ENCODE measurements around the gene TRIP13. TPM values are rescaled to one million over a fixed set of nuclear protein-coding genes. Genes with fewer than 3 reads are reported as not detected.

The TRIP13 gene
- total and polyA plus RNA-seq, 9 of the 15 experiments (the other 6 are each of a cell fraction or from before 2014, with no cell fraction given) = 24.1 to 116 (median 53.2) TPM

DNA sequence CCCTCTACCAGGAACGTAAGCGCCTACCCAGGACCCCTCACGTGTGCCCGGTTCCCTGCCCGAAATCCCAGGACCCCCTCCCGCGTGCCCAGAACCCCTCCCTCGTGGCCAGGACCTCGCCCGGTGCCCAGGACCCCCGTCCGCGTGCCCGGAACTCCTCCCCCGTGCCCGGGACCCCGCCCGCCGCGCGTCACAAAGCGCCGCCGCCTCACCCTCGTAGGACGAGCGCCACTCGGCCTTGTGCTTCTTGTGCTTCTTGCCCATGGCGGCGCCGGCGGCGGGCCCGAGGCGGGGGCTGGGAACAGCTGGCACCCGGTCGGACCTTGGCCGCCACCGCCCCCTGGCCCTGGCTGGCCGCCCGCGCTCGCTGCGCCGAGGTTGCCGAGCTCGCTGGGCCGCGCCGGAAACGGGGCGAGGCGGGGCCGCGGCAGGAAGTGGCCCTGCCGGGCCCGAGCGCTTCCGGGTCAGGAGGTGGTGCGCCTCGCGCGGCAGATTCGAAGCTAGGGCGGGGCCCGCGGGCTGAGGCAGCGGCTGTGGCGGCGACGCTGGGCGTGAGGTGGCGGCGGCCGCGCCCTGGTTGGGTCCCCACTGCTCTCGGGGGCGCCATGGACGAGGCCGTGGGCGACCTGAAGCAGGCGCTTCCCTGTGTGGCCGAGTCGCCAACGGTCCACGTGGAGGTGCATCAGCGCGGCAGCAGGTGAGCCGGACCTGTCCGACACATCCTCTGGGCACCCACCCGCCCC lies at the start of gene TRIP13, which contains the start of gene BRD9 (continued):
- TF ChIP-seq, protein P1, sequence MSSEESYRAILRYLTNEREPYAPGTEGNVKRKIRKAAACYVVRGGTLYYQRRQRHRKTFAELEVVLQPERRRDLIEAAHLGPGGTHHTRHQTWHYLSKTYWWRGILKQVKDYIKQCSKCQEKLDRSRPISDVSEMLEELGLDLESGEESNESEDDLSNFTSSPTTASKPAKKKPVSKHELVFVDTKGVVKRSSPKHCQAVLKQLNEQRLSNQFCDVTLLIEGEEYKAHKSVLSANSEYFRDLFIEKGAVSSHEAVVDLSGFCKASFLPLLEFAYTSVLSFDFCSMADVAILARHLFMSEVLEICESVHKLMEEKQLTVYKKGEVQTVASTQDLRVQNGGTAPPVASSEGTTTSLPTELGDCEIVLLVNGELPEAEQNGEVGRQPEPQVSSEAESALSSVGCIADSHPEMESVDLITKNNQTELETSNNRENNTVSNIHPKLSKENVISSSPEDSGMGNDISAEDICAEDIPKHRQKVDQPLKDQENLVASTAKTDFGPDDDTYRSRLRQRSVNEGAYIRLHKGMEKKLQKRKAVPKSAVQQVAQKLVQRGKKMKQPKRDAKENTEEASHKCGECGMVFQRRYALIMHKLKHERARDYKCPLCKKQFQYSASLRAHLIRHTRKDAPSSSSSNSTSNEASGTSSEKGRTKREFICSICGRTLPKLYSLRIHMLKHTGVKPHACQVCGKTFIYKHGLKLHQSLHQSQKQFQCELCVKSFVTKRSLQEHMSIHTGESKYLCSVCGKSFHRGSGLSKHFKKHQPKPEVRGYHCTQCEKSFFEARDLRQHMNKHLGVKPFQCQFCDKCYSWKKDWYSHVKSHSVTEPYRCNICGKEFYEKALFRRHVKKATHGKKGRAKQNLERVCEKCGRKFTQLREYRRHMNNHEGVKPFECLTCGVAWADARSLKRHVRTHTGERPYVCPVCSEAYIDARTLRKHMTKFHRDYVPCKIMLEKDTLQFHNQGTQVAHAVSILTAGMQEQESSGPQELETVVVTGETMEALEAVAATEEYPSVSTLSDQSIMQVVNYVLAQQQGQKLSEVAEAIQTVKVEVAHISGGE (CRISPR knock-in tag; IDR thresholded peaks at IDR 0.05) = peak in 2 of 3 experiments; percentile 24 to 84; a peak in 3 of 6 replicates
- TF ChIP-seq SNIP1 (IDR thresholded peaks at IDR 0.05; ENCODE audit: low read depth) (no peak), KLF6 (CRISPR knock-in tag; IDR thresholded peaks at IDR 0.05; ENCODE audit: borderline replicate concordance) (no peak), RUNX1 (IDR thresholded peaks at IDR 0.05; ENCODE audit: low read depth) (no peak), STAT5A (IDR thresholded peaks at IDR 0.05; ENCODE audit: borderline replicate concordance, low read length) (no peak), ZNF212 (CRISPR knock-in tag; IDR thresholded peaks at IDR 0.05) (0 out of 2 replicates have a peak, but pooled peaks have one; percentile 26), MTF1 (CRISPR knock-in tag; IDR thresholded peaks at IDR 0.05; ENCODE audit: borderline replicate concordance) (no peak), ASH1L (IDR thresholded peaks at IDR 0.05; ENCODE audit: borderline replicate concordance, low read depth, partially characterized antibody) (no peak), KDM4B (IDR thresholded peaks at IDR 0.05; ENCODE audit: borderline replicate concordance in 2 of 2, low read depth in 1 of 2) (peak in 1 of 2 experiments; percentile 90; a peak in 3 of 4 replicates), BRF1 (IDR thresholded peaks at IDR 0.05; ENCODE audit: borderline replicate concordance, extremely low read depth, insufficient read length) (no peak)
- TF ChIP-seq, protein P2, sequence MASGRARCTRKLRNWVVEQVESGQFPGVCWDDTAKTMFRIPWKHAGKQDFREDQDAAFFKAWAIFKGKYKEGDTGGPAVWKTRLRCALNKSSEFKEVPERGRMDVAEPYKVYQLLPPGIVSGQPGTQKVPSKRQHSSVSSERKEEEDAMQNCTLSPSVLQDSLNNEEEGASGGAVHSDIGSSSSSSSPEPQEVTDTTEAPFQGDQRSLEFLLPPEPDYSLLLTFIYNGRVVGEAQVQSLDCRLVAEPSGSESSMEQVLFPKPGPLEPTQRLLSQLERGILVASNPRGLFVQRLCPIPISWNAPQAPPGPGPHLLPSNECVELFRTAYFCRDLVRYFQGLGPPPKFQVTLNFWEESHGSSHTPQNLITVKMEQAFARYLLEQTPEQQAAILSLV (tag; IDR thresholded peaks at IDR 0.05) = no peak
- TF ChIP-seq, protein P3, sequence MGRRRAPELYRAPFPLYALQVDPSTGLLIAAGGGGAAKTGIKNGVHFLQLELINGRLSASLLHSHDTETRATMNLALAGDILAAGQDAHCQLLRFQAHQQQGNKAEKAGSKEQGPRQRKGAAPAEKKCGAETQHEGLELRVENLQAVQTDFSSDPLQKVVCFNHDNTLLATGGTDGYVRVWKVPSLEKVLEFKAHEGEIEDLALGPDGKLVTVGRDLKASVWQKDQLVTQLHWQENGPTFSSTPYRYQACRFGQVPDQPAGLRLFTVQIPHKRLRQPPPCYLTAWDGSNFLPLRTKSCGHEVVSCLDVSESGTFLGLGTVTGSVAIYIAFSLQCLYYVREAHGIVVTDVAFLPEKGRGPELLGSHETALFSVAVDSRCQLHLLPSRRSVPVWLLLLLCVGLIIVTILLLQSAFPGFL (CRISPR knock-in tag; IDR thresholded peaks at IDR 0.05) = no peak
- TF ChIP-seq, protein P4, sequence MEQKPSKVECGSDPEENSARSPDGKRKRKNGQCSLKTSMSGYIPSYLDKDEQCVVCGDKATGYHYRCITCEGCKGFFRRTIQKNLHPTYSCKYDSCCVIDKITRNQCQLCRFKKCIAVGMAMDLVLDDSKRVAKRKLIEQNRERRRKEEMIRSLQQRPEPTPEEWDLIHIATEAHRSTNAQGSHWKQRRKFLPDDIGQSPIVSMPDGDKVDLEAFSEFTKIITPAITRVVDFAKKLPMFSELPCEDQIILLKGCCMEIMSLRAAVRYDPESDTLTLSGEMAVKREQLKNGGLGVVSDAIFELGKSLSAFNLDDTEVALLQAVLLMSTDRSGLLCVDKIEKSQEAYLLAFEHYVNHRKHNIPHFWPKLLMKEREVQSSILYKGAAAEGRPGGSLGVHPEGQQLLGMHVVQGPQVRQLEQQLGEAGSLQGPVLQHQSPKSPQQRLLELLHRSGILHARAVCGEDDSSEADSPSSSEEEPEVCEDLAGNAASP (IDR thresholded peaks at IDR 0.05) = no peak
- TF ChIP-seq, protein P5, sequence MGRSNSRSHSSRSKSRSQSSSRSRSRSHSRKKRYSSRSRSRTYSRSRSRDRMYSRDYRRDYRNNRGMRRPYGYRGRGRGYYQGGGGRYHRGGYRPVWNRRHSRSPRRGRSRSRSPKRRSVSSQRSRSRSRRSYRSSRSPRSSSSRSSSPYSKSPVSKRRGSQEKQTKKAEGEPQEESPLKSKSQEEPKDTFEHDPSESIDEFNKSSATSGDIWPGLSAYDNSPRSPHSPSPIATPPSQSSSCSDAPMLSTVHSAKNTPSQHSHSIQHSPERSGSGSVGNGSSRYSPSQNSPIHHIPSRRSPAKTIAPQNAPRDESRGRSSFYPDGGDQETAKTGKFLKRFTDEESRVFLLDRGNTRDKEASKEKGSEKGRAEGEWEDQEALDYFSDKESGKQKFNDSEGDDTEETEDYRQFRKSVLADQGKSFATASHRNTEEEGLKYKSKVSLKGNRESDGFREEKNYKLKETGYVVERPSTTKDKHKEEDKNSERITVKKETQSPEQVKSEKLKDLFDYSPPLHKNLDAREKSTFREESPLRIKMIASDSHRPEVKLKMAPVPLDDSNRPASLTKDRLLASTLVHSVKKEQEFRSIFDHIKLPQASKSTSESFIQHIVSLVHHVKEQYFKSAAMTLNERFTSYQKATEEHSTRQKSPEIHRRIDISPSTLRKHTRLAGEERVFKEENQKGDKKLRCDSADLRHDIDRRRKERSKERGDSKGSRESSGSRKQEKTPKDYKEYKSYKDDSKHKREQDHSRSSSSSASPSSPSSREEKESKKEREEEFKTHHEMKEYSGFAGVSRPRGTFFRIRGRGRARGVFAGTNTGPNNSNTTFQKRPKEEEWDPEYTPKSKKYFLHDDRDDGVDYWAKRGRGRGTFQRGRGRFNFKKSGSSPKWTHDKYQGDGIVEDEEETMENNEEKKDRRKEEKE (IDR thresholded peaks at IDR 0.05; ENCODE audit: borderline replicate concordance in 1 of 2, control insufficient read depth in 1 of 2, low read depth in 2 of 2, low read length in 1 of 2) = no peak

Measured in K562 (cell line).